ENCODE results near the gene TAF10.

DNA sequence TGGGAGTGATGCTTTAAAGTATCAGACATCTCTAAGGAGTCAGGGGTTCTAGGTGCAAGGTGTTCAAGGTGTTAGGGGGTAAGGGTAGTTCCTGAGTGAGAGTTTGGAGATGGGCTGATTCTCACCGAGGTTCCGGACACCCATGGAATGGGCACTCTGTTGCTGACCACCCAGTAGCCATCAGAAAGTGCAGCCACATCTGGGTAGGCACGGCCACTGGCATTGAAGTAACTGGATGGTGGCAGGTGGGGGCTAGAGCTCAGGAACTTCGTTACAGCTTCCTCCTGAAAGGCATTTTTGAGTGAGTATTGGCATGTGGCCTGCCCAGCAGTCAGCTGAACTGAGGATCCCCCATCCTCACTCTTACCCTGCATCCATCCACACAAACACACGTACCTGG is 3.0 kb upstream of the TAF10 start:
- TF ChIP-seq EP300 (IDR thresholded peaks at IDR 0.05) (no peak), POLR2A (IDR thresholded peaks at IDR 0.05) (no peak)
